NT2/D1 (cell line): Measurements from ENCODE around the gene CPLX1.
"Not testable (repeated sequence)": the region's sequence is repeated elsewhere in the genome, so short reads cannot be mapped to it uniquely, and the experiment has no call there.

Experiments
- SUZ12 ChIP-seq: IDR thresholded peaks from 2 replicates; pipeline ENCODE4 v1.6.1; 2011; ENCODE audit not compliant: insufficient read length, insufficient read depth; ENCODE audit errors: extremely low read depth
- YY1 ChIP-seq: IDR thresholded peaks from 2 replicates; pipeline ENCODE4 v1.6.1; 2011; ENCODE audit not compliant: insufficient read length, insufficient read depth
- ZNF274 ChIP-seq: IDR thresholded peaks from 2 replicates; pipeline ENCODE4 v1.6.1; 2011; ENCODE audit warnings: mild to moderate bottlenecking, low read depth, low read length

DNA sequence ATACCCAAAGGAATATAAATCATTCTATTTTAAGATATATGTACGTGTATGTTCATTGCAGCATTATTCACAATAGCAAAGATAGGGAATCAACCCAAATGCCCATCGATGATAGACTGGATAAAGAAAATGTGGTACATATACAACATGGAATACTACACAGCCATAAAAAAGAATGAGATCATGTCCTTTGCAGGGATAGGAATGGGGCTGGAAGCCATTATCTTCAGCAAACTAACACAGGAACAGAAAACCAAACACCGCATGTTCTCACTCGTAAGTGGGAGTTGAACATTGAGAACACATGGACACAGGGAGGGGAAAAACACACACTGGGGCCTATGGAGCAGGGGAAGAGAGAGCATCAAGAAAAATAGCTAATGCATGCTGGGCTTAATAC is 18.9 kb downstream of the CPLX1 start:
- not testable (repeated sequence) for TF ChIP-seq YY1, SUZ12, ZNF274
